Measurements from ENCODE around the gene NPEPL1.

NPEPL1 gene

GRCh38 chr20:58659841-58660240 lies 32.8 kb upstream of the NPEPL1 start:
- peak; percentile 19 for DNase-seq

- DNase-seq: peak; percentile 44
These were observed 31.6 kb upstream of the NPEPL1 start for GRCh38 chr20:58660855-58661597.

DNA sequence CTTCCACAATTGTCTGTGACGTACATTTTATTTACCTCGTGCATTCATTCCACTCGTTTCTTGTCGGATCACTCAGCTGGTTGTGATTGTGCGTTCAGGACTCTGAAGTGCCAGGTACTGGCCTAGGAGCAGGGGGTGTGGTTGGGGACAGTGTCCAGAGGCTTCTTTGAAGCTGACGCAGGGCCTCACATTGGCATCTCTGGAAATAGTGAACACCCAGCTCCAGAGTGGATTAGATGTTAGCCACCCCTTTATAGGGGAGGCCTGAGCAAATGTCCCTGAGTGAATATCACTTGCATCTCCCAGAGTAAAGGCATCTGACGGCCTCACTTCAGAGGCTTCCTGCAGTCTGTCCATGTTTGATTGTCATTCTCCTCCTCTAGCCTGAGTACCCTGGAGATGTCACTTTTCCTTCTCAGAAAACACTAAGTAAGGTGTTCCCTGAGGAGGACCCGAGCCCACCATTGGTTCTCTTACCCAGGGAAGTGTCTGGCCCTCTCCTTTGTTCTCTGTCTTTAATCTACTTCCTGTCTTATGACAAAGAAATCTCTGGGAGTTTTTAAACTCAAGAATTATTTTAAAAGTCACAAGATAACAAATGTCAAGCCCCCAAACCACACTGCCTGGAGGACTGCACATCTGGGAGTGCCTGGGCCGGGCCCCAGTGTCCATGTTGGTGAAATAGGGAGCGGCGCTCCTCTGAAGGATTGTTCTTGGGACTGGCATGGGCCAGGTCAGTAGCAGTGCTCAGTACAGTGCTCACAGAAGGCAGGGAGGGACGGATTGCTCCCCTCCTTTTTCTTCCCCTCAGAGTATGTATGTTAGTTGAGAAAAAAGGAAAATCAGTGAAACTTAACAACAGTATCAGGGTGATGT lies 30.8 kb upstream of the NPEPL1 start:
- no peak for DNase-seq

GRCh38 chr20:58664331-58664730 lies 28.3 kb upstream of the NPEPL1 start:
- no peak for DNase-seq

- no peak for DNase-seq
These were observed 27.7 kb upstream of the NPEPL1 start for GRCh38 chr20:58664883-58665282.

- DNase-seq: no peak
These were observed 27.0 kb upstream of the NPEPL1 start for GRCh38 chr20:58665606-58666005.

DNA sequence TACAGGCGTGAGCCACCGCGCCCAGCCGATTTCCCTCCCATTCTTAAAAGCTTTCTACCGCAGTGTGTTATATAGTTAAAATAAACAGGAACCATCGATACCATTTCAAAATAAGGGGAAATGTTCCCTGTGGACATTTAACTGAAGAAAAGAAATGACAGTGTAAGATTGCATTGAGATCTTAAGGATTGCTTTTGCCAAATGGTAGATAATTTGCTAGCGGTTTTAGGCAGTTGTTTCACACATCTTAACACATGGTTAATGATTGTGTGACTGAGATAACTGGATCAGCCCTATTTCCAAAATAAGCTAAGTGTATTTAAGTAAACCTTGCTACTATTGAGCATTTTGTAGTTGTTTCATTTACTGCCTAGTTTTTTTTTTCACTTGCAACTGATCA lies 25.9 kb upstream of the NPEPL1 start:
- DNase-seq: no peak

- no peak for DNase-seq
These were observed 24.6 kb upstream of the NPEPL1 start for GRCh38 chr20:58667975-58668374.

GRCh38 chr20:58668901-58669286 lies 23.7 kb upstream of the NPEPL1 start:
- DNase-seq: no peak

GRCh38 chr20:58669287-58670006 lies 23.2 kb upstream of the NPEPL1 start:
- DNase-seq: no peak

DNA sequence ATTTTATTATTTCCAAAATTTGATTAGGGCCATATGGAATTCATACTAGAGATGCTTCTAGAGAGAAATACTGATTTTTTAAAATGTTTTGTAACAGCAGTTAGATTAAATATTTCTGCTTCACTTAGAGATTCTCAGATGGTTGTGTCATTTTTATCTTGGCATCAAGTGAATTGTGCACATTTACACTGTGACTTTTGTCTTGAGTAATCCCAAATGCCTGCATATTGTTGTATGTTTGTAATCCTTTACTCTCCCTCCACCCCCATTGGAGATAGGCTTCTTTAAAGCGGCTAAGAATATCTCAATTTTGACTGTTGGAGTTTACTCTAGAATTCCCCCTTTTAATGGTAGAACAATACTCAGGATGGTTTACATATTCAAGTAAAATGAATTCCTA lies 22.5 kb upstream of the NPEPL1 start:
- no peak for DNase-seq

GRCh38 chr20:58670659-58671058 lies 21.9 kb upstream of the NPEPL1 start:
- DNase-seq: no peak

DNA sequence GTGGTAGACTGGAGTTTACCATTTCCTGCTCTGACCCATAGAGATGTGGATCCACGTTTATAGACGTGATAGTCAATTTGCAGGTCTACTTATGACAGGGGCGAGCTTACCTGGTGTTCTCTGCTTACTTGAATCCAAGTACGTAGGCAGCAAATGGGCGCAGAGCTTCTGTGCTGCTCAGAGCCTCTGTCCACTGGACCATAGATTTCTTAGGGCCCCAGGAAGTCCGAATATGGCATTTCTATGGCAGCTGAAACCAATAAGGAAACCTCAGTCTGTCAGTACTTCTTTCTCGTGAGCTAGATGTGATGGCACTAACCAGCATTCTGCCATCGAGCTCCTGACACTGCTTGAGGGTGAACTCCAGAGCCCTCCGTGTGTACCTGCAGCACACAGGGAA lies 19.5 kb upstream of the NPEPL1 start:
- no peak for DNase-seq

- DNase-seq: no peak
These were observed 17.4 kb upstream of the NPEPL1 start for GRCh38 chr20:58675146-58675584.

- DNase-seq: no peak
These were observed 17.0 kb upstream of the NPEPL1 start for GRCh38 chr20:58675641-58676040.

- DNase-seq: no peak
These were observed 16.4 kb upstream of the NPEPL1 start for GRCh38 chr20:58676161-58676560.

- no peak for DNase-seq
These were observed 15.5 kb upstream of the NPEPL1 start for GRCh38 chr20:58677079-58677604.

DNA sequence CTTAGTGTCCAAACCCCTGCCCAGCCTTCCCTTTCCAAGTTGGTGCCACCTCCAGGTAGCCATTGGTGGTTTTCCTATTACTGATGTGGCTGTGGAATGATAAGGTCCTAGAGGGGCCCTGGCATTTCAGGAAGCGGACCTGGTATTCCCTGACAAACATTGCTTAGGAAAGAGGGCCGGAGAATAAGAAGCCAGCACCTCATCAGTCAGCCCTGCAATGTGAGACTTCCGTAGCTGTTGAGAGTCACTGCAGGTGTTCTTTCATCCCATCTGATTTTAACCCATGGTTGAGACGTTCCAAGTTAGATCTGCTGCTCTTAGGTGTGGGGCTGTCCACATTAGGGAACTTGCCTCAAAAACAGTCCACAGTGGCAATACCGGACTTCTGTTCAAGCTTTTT lies 14.8 kb upstream of the NPEPL1 start:
- no peak for DNase-seq

DNA sequence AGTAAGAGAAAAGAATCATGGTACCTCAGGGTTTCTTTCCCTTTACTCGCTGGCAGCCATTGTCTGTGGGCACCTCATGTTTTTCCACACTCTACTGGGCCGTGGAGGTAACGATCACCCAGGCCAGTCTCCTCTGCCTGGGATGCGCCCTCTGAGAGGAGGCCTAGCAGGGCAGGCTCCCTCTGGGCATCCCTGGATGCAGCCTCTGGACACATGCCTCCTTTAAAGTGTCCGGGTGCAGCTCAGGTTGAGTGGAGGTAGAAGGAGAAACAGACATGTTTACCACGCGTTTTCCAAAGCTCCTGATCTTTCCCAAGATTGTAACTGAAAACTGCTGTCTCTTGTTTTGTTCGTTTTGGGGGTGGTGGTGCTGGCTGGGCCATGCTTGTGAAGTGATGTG lies 13.8 kb upstream of the NPEPL1 start:
- DNase-seq: no peak

GRCh38 chr20:58682656-58683531 lies 9.7 kb upstream of the NPEPL1 start:
- no peak for DNase-seq

GRCh38 chr20:58684291-58684690 lies 8.3 kb upstream of the NPEPL1 start:
- DNase-seq: no peak

- DNase-seq: no peak
These were observed 6.6 kb upstream of the NPEPL1 start for GRCh38 chr20:58685988-58686387.
